ENCODE data around the gene ERVW-1.
"Not testable (repeated sequence)": the region's sequence is repeated elsewhere in the genome, so short reads cannot be mapped to it uniquely, and the experiment has no call there.

The ERVW-1 gene

GRCh38 chr7:92477681-92478080, at the start of gene ERVW-1:
Gene ERVW-1 (minus strand): TSS chr7:92477946. CDS start chr7:92470381, 7,565 bp downstream.
- not testable (repeated sequence) for DNase-seq

- no peak for DNase-seq
These were observed 45.4 kb upstream of the ERVW-1 start for GRCh38 chr7:92523110-92523509.

GRCh38 chr7:92520024-92520423, 42.3 kb upstream of the ERVW-1 start:
- DNase-seq = no peak

- no peak for DNase-seq
These were observed 39.9 kb upstream of the ERVW-1 start for GRCh38 chr7:92517631-92518030.

GRCh38 chr7:92513167-92513902, 35.6 kb upstream of the ERVW-1 start:
- no peak for DNase-seq

GRCh38 chr7:92508946-92509345, 31.2 kb upstream of the ERVW-1 start:
- no peak for DNase-seq

- DNase-seq = no peak
These were observed 28.6 kb upstream of the ERVW-1 start for GRCh38 chr7:92506363-92506762.

- DNase-seq = no peak
These were observed 26.8 kb upstream of the ERVW-1 start for GRCh38 chr7:92504563-92504962.

GRCh38 chr7:92503767-92504166, 26.0 kb upstream of the ERVW-1 start:
- DNase-seq = no peak

GRCh38 chr7:92498557-92498956, 20.8 kb upstream of the ERVW-1 start:
- DNase-seq = no peak

- DNase-seq = no peak
These were observed 19.1 kb upstream of the ERVW-1 start for GRCh38 chr7:92496876-92497275.

- DNase-seq = no peak
These were observed 11.9 kb upstream of the ERVW-1 start for GRCh38 chr7:92489634-92490033.

- DNase-seq = no peak
These were observed 10.1 kb upstream of the ERVW-1 start for GRCh38 chr7:92487804-92488203.

GRCh38 chr7:92485974-92486373, 8.2 kb upstream of the ERVW-1 start:
- no peak for DNase-seq

GRCh38 chr7:92485267-92485892, 7.6 kb upstream of the ERVW-1 start:
- DNase-seq = no peak

GRCh38 chr7:92484226-92484625, 6.5 kb upstream of the ERVW-1 start:
- not testable (repeated sequence) for DNase-seq

GRCh38 chr7:92483624-92484023, 5.9 kb upstream of the ERVW-1 start:
- not testable (repeated sequence) for DNase-seq

- DNase-seq = not testable (repeated sequence)
These were observed 1.4 kb upstream of the ERVW-1 start for GRCh38 chr7:92479146-92479545.

GRCh38 chr7:92478711-92479110, 965 bp upstream of the ERVW-1 start:
- no peak for DNase-seq

- no peak for DNase-seq
These were observed 349 bp upstream of the ERVW-1 start for GRCh38 chr7:92478095-92478494.

GRCh38 chr7:92475851-92476590, 1.7 kb downstream of the ERVW-1 start:
- DNase-seq = not testable (repeated sequence)

- DNase-seq = not testable (repeated sequence)
These were observed 2.4 kb downstream of the ERVW-1 start for GRCh38 chr7:92475261-92475770.

GRCh38 chr7:92473989-92474388, 3.8 kb downstream of the ERVW-1 start:
- not testable (repeated sequence) for DNase-seq

GRCh38 chr7:92468589-92468988, 9.2 kb downstream of the ERVW-1 start:
- not testable (repeated sequence) for DNase-seq

Data from NCI-H1930 (cell line).